ENCODE results near the gene LRRC56. TPM values are rescaled to one million over a fixed set of nuclear protein-coding genes. Genes with fewer than 3 reads are reported as not detected.

LRRC56 gene
- total RNA-seq, 1 donor from 2014 or later = 2.7 TPM

- no peak for TF ChIP-seq CTCF (IDR thresholded peaks at IDR 0.05)
- DNase-seq (ENCODE audit: low spot score) = peak; percentile 88
- Mint-ChIP-seq H3K27ac (ENCODE audit: unreplicated experiment) (no peak overlapping the region), H3K4me1 (ENCODE audit: low read depth) (peaks cover 2% of the 10 kb centered on the region), H3K27me3 (ENCODE audit: low read depth) (no peaks in the 10 kb centered on the region), H3K36me3 (ENCODE audit: low read depth) (peaks cover under 1% of the 10 kb centered on the region), H3K4me3 (ENCODE audit: unreplicated experiment) (no peak overlapping the region), H3K9me3 (ENCODE audit: low read depth) (no peaks in the 10 kb centered on the region)
These were observed 8.3 kb upstream of the LRRC56 start for GRCh38 chr11:528815-529727.

DNA sequence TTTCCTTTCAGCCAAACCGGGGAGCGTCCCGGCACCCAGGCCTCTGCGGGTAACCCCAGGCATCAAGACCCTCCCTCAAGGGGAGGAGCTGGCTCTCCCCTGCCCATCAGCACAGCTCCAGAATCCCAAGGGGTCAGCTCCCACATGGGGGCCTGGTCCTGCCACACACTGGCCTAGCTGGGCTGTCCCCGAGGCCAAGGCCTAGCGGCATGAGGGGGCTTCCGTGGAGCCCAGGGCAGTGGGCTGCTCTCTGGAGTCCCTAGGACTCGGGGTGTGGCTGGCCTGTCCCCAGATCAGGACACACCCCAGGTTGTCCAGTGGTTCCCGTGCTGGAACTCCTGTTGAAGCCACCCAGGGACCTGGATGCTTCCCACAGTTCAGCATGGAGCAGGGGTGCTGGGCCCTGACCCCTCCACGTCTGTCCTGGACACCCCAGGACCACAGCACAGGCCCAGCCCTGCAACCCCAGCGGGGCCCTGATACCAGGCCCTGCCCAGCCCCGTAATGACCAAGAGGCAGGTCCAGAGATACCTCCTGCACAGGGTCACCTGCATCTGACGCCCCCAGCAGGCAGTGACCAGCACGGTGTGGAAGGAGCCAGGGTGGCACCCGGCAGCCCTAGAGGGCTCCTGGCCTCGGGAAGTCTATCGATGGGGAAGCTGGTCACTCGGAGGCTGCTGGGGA, 7.5 kb upstream of the LRRC56 start:
- Mint-ChIP-seq H3K36me3 (ENCODE audit: low read depth) (no peaks in the 10 kb centered on the region), H3K27me3 (ENCODE audit: low read depth) (no peaks in the 10 kb centered on the region), H3K27ac (ENCODE audit: unreplicated experiment) (no peak overlapping the region), H3K4me3 (ENCODE audit: unreplicated experiment) (no peak overlapping the region), H3K9me3 (ENCODE audit: low read depth) (no peaks in the 10 kb centered on the region), H3K4me1 (ENCODE audit: low read depth) (peaks cover 2% of the 10 kb centered on the region)
- no peak for TF ChIP-seq CTCF (IDR thresholded peaks at IDR 0.05)
- peak; percentile 88 for DNase-seq (ENCODE audit: low spot score)

DNA sequence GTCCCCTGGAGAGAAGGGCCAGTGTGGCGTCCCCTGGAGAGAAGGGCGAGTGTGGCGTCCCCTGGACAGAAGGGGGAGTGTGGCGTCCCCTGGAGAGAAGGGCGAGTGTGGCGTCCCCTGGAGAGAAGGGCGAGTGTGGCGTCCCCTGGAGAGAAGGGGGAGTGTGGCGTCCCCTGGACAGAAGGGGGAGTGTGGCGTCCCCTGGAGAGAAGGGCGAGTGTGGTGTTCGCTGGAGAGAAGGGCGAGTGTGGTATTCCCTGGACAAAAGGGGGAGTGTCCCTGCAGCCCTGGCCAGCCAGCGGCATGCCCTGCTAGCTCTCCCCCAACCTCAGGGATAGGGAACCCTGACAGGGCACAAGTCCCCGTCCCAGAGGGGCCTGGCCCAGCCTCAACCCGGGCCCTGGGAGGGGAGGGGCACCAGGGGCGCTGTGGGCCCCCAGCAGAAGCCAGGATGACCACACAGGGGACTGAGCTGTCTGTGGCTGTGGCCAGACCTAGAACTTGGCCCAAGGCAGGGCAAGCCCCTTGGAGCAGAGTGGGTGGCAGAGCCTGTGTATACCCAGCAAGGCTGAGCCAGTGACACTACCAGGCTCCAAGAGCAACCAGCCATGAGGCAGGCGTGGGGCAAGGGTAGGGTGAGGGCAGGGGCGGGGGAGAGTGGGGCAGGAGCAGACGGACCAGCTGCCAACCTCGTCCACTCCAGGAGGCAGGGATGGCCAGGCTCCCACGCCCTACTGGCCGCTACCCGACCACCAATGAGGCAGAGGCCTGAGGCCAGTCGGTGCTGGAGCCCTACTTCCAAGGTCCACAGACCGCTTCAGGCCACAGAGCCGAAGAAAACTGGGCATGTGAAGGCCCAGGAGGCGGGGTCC, 6.1 kb upstream of the LRRC56 start:
- Mint-ChIP-seq H3K4me3 (ENCODE audit: unreplicated experiment) (no peak overlapping the region), H3K27ac (ENCODE audit: unreplicated experiment) (no peak overlapping the region)

GRCh38 chr11:531919-532526, 5.3 kb upstream of the LRRC56 start:
- Mint-ChIP-seq H3K4me1 (ENCODE audit: low read depth) (peaks cover 7% of the 10 kb centered on the region), H3K27me3 (ENCODE audit: low read depth) (no peaks in the 10 kb centered on the region), H3K36me3 (ENCODE audit: low read depth) (no peaks in the 10 kb centered on the region), H3K27ac (ENCODE audit: unreplicated experiment) (peak overlapping the region; percentile 54), H3K9me3 (ENCODE audit: low read depth) (no peaks in the 10 kb centered on the region), H3K4me3 (ENCODE audit: unreplicated experiment) (peak overlapping the region; percentile 12)
- TF ChIP-seq CTCF (IDR thresholded peaks at IDR 0.05) = no peak
- DNase-seq (ENCODE audit: low spot score) = no peak

More for the DNA sequence above, 6.1 kb upstream of the LRRC56 start:
- Mint-ChIP-seq H3K36me3 (ENCODE audit: low read depth) (no peaks in the 10 kb centered on the region), H3K9me3 (ENCODE audit: low read depth) (no peaks in the 10 kb centered on the region), H3K27me3 (ENCODE audit: low read depth) (no peaks in the 10 kb centered on the region), H3K4me1 (ENCODE audit: low read depth) (peaks cover 4% of the 10 kb centered on the region)
- no peak for TF ChIP-seq CTCF (IDR thresholded peaks at IDR 0.05)
- DNase-seq (ENCODE audit: low spot score) = no peak

Data from chondrocyte (in vitro differentiated cells).